ENCODE data around the gene MTHFS. TPM values are rescaled to one million over a fixed set of nuclear protein-coding genes. Genes with fewer than 3 reads are reported as not detected.
A peak's percentile ranks its signal among the peaks of the same experiment; 100 is the strongest.

MTHFS gene
- total RNA-seq, 4 donors from 2014 or later: 4.8 to 11.8 (median 9.9) TPM

GRCh38 chr15:79863886-79864285 is 32.9 kb downstream of the MTHFS start:
- Histone ChIP-seq H3K27me3 (no peaks in the 10 kb centered on the region), H3K36me3 (peaks cover 0 to 14% (median 3%) of the 10 kb centered on the region in 3 donors), H3K4me3 (no peak overlapping the region), H3K27ac (no peak overlapping the region), H3K9me3 (no peaks in the 10 kb centered on the region), H3K4me1 (no peaks in the 10 kb centered on the region)
- no peak for DNase-seq
- 54 to 74% methylated on average over 5 to 6 of the region's 6 CpGs for WGBS, 2 donors
- TF ChIP-seq POLR2A (IDR thresholded peaks at IDR 0.05): no peak
- TF ChIP-seq CTCF (IDR thresholded peaks at IDR 0.05): no peak
- intact Hi-C loops (cut with DNase I): no loop called here

- Histone ChIP-seq H3K27ac (no peak overlapping the region), H3K9me3 (no peaks in the 10 kb centered on the region), H3K4me1 (no peaks in the 10 kb centered on the region), H3K4me3 (no peak overlapping the region), H3K36me3 (peaks cover 0 to 7% (median 0%) of the 10 kb centered on the region in 3 donors), H3K27me3 (no peaks in the 10 kb centered on the region)
- WGBS, 2 donors: 94% methylated on average over 1 of the region's 1 CpG
- DNase-seq: no peak
- intact Hi-C loops (cut with DNase I): no loop called here
- no peak for TF ChIP-seq POLR2A (IDR thresholded peaks at IDR 0.05)
- TF ChIP-seq CTCF (IDR thresholded peaks at IDR 0.05): no peak
Measured at GRCh38 chr15:79862191-79862590, 34.6 kb downstream of the MTHFS start.

GRCh38 chr15:79860661-79861060 is 36.2 kb downstream of the MTHFS start:
- Histone ChIP-seq H3K9me3 (no peaks in the 10 kb centered on the region), H3K27me3 (no peaks in the 10 kb centered on the region), H3K4me3 (no peak overlapping the region), H3K27ac (no peak overlapping the region), H3K36me3 (peaks cover 0 to 8% (median 0%) of the 10 kb centered on the region in 3 donors), H3K4me1 (no peaks in the 10 kb centered on the region)
- no peak for TF ChIP-seq POLR2A (IDR thresholded peaks at IDR 0.05)
- TF ChIP-seq CTCF (IDR thresholded peaks at IDR 0.05): no peak
- intact Hi-C loops (cut with DNase I): no loop called here
- no peak for DNase-seq
- WGBS, 2 donors: 81 to 90% methylated on average over 2 of the region's 2 CpGs

DNA sequence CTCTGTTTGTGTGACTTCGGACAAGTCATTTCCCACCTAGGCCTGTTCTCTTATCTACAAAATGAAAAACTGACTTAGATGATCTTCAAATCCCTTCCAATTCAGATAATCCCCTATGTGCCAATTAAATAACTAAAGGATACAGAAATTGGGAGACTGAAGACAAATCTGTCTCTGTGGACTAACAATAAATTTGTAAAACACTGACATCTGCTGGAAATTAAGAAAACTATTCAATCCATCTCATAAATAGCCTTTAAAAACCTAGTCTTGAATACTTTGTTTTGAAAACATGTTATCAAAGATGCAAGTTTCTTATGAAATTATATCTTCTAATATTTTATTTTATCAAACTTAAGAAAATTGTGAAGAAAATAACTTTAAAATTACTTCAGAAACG is 38.3 kb downstream of the MTHFS start:
- H3K4me1 ChIP-seq: peaks cover 0 to 5% (median 0%) of the 10 kb centered on the region in 3 donors
- H3K27ac ChIP-seq: no peak overlapping the region
- H3K9me3 ChIP-seq: no peaks in the 10 kb centered on the region
- TF ChIP-seq POLR2A (IDR thresholded peaks at IDR 0.05): no peak
- peak in 2 of 6 experiments; percentile 6 to 14 for TF ChIP-seq CTCF (IDR thresholded peaks at IDR 0.05)
- intact Hi-C loops (cut with DNase I): no loop called here
- H3K4me3 ChIP-seq: no peak overlapping the region
- no peaks in the 10 kb centered on the region for H3K27me3 ChIP-seq
- peaks cover 0 to 4% (median 0%) of the 10 kb centered on the region in 3 donors for H3K36me3 ChIP-seq
- WGBS, 2 donors: 83 to 91% methylated on average over 2 of the region's 2 CpGs
- DNase-seq: no peak

DNA sequence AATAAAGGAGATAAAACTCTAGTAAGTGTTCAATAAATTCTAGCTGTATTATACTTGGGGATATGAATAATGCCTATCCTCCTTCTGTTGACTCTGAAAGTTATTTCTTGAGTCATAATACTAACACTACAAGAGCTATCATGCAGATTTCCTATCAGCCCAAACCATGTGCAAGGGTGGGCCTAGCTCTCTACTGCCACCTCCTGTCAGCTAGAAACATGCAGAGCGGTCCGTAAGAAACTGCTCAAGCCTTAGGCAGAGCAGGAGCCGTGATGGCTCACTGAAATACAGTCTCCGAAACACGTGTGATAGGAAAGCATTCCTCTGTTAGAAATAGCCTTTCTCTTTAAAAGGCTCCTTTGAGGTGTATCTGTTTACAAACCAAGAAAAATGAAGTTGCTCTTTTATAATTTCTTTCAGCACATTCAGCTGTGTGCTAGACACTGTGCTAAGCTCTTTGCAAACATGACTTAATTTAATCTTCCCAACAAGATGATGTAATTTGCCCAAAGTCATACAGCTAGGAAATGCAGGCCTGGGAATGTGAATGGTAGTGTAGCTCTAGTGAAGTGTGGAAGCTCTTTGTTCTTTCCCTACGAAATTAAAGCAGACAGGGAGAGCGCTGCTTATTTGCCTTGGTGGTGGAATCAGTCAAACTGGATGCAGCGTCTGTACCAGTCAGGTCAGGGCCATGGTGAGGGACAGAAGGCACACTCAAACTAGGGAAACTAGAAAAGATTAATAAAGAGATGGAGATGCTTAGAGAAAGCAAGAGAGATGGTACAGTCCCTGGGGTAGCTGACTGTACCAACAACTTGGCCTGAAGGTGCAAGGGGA is 43.1 kb downstream of the MTHFS start:
- H3K9me3 ChIP-seq: no peaks in the 10 kb centered on the region
- H3K36me3 ChIP-seq: peaks cover 0 to 17% (median 0%) of the 10 kb centered on the region in 3 donors
- peaks cover 0 to 9% (median 0%) of the 10 kb centered on the region in 3 donors for H3K4me1 ChIP-seq
- no peak overlapping the region for H3K27ac ChIP-seq
- DNase-seq: no peak
- intact Hi-C loops (cut with DNase I): no loop called here
- H3K4me3 ChIP-seq: no peak overlapping the region
- 35 to 42% methylated on average over 8 of the region's 8 CpGs for WGBS, 2 donors
- no peaks in the 10 kb centered on the region for H3K27me3 ChIP-seq
- TF ChIP-seq CTCF (IDR thresholded peaks at IDR 0.05): peak; percentile 56 to 88 (median 80)
- no peak for TF ChIP-seq POLR2A (IDR thresholded peaks at IDR 0.05)
